GM12892 (cell line): ENCODE data around the gene ARAP3.
"Not testable (repeated sequence)": the region's sequence is repeated elsewhere in the genome, so short reads cannot be mapped to it uniquely, and the experiment has no call there.

Experiments
- DNase-seq: peaks from one replicate; pipeline ENCODE4 v3.0.0; 2011; ENCODE audit not compliant: insufficient read length
- FAIRE-seq: peaks from 2 replicates; lab custom pipeline; 2011; peaks lifted over from hg19 to GRCh38; lab: Jason Lieb, UNC
- POLR2A ChIP-seq: IDR thresholded peaks from 2 replicates; pipeline ENCODE4 v1.6.1; 2011; ENCODE audit warnings: low read depth, low read length, control low read depth
- POLR2AphosphoS5 ChIP-seq: IDR thresholded peaks from 2 replicates; pipeline ENCODE4 v1.6.1; 2011; ENCODE audit warnings: low read depth, low read length, control low read depth
- TAF1 ChIP-seq: IDR thresholded peaks from 2 replicates; pipeline ENCODE4 v1.6.1; 2011; ENCODE audit warnings: low read depth, mild to moderate bottlenecking, control low read depth, low read length, borderline replicate concordance

Gene ARAP3

DNA sequence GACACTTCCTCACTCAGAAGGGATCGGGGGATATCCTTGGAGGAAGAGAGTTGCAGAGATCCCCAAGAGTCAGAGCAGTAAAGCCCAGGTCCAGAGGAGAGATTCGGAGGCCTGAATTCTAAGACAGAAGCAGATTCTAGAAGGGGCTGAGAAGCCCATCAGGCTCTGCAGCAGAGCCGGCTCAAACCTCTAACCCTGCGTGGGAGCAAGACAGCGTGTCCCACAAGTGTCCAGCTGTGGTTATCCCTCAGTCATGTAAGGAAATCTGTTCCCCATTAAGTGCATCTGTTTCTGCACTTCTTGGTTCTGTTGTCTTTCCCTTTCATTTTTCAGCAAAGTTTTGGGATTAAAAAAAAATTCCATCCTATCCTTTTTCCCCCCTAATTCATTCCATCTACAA, 58.4 kb downstream of the ARAP3 start:
- peak; percentile 67 for FAIRE-seq
- TF ChIP-seq POLR2AphosphoS5 (no peak), TAF1 (no peak), POLR2A (no peak)

GRCh38 chr5:141623186-141623585, 58.8 kb downstream of the ARAP3 start:
- FAIRE-seq (peak; percentile 71), DNase-seq (no peak)
- TF ChIP-seq POLR2A = no peak
- no peak for TF ChIP-seq POLR2AphosphoS5
- TF ChIP-seq TAF1 = no peak

More for the DNA sequence above, 58.4 kb downstream of the ARAP3 start:
- no peak for DNase-seq

GRCh38 chr5:141618804-141619554, 63.1 kb downstream of the ARAP3 start, which contains the start of gene DIAPH1:
Gene DIAPH1, minus strand, starts transcription at chr5:141619000. Its CDS starts 86 bp downstream, at chr5:141618914.
- TF ChIP-seq POLR2AphosphoS5 (peak; percentile 69), POLR2A (peak; percentile 74; the same call in 1 of the 2 replicates), TAF1 (no peak)
- peak; percentile 88 for DNase-seq
- peak; percentile 99 for FAIRE-seq

GRCh38 chr5:141618030-141618803, 63.8 kb downstream of the ARAP3 start:
- no peak for TF ChIP-seq TAF1
- TF ChIP-seq POLR2AphosphoS5 = no peak; the same call in 1 of the 2 replicates
- TF ChIP-seq POLR2A = no peak
- DNase-seq (no peak), FAIRE-seq (peak; percentile 64)

DNA sequence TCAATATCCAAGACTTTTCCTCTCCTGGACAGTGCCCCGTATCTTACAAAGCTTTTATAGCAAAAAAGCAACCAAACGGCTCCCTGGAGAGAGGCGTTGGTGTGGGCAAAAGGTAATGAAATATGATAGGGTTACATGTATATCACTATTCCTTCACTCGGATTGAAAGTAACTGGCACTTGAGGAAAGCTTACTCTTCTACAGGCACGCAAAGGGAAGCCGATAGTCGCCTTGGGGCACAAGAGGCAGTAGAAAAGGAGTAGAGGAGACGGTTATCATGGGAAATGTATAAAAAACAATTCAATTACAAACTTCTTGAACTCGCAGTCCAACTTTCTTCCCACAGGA, 64.4 kb downstream of the ARAP3 start:
- no peak for TF ChIP-seq TAF1
- no peak for TF ChIP-seq POLR2A
- no peak for DNase-seq
- FAIRE-seq = peak; percentile 78

GRCh38 chr5:141617128-141617527, 64.9 kb downstream of the ARAP3 start:
- FAIRE-seq (no peak), DNase-seq (no peak)
- TF ChIP-seq TAF1 (no peak), POLR2AphosphoS5 (no peak), POLR2A (no peak)

GRCh38 chr5:141615991-141616720, 65.9 kb downstream of the ARAP3 start:
- FAIRE-seq (no peak), DNase-seq (no peak)
- TF ChIP-seq POLR2AphosphoS5 = no peak

- DNase-seq (no peak), FAIRE-seq (peak; percentile 46)
- no peak for TF ChIP-seq POLR2A
- TF ChIP-seq TAF1 = no peak
- TF ChIP-seq POLR2AphosphoS5 = no peak
Measured at GRCh38 chr5:141613344-141613743, 68.7 kb downstream of the ARAP3 start.

DNA sequence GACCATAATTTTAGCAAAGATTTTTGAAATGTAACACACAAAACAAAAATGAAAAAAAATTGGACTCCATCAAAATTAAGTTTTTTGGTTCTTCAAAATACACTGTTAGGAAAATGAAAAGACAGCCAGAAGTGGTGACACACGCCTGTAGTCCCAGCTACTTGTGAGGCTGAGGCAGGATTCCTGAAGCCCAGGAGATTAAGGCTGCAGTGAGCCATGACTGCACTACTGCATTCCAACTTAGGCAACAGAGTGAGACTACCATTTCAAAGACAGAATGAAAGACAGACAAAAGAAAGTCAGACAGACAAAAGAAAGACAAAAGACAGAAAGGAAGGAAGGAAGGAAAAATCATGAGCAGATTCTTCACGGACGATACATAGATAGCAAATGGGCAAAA, 70.7 kb downstream of the ARAP3 start:
- FAIRE-seq = no peak
- no peak for TF ChIP-seq POLR2AphosphoS5
- TF ChIP-seq POLR2A = no peak
- TF ChIP-seq TAF1 = no peak
- no peak for DNase-seq

DNA sequence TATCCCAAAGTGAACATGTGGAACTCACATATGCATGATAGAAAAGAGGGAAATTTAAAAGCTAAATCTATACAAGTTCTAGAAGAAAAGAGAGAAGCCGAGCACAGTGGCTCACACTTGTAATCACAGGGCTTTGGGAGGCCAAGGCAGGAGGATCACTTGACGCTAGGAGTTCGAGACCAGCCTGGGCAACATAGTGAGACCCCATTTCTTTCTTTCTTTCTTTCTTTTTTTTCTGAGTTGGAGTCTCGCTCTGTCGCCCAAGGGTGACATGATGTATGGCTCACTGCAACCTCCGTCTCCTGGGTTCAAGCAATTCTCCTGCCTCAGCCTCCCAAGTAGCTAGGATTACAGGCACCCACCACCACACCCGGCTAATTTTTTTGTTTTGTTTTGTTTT, 72.1 kb downstream of the ARAP3 start:
- not testable (repeated sequence) for FAIRE-seq, DNase-seq

GRCh38 chr5:141609044-141609443, 73.0 kb downstream of the ARAP3 start:
- no peak for DNase-seq
- TF ChIP-seq POLR2AphosphoS5 (no peak), TAF1 (no peak), POLR2A (no peak)
- no peak for FAIRE-seq
